NT2/D1 (cell line): Measurements from ENCODE around the gene FZD10.

Source experiments
- DNase-seq: peaks from one replicate; pipeline ENCODE4 v3.0.0-alpha.2; 2011; ENCODE audit warnings: low read depth, low spot score
- H3K27me3 ChIP-seq: 2 replicates; pipeline ENCODE4 v1.6.0; 2011; ENCODE audit warnings: mild to moderate bottlenecking; ENCODE audit not compliant: insufficient read length, insufficient read depth
- H3K36me3 ChIP-seq: 2 replicates; pipeline ENCODE4 v1.6.1; 2011; ENCODE audit warnings: mild to moderate bottlenecking, low read length, mixed read lengths; ENCODE audit not compliant: insufficient read depth, insufficient read length
- H3K4me1 ChIP-seq: 2 replicates; pipeline ENCODE4 v1.5.1; 2011; ENCODE audit not compliant: insufficient read depth, insufficient read length
- H3K4me3 ChIP-seq: 2 replicates; pipeline ENCODE4 v1.5.1; 2011; ENCODE audit warnings: low read depth; ENCODE audit not compliant: insufficient read length
- H3K9ac ChIP-seq: 2 replicates; pipeline ENCODE4 v1.6.0; 2011; ENCODE audit warnings: low read depth; ENCODE audit not compliant: insufficient read length
- H3K9me3 ChIP-seq: 2 replicates; pipeline ENCODE4 v1.5.1; 2011; ENCODE audit warnings: mild to moderate bottlenecking, low read length; ENCODE audit not compliant: insufficient read depth
- SUZ12 ChIP-seq: IDR thresholded peaks from 2 replicates; pipeline ENCODE4 v1.6.1; 2011; ENCODE audit not compliant: insufficient read length, insufficient read depth; ENCODE audit errors: extremely low read depth
- YY1 ChIP-seq: IDR thresholded peaks from 2 replicates; pipeline ENCODE4 v1.6.1; 2011; ENCODE audit not compliant: insufficient read length, insufficient read depth
- ZNF274 ChIP-seq: IDR thresholded peaks from 2 replicates; pipeline ENCODE4 v1.6.1; 2011; ENCODE audit warnings: mild to moderate bottlenecking, low read depth, low read length

FZD10 gene

GRCh38 chr12:130132831-130133511 is 29.3 kb upstream of the FZD10 start:
- DNase-seq: no peak
- TF ChIP-seq ZNF274 (no peak), SUZ12 (no peak), YY1 (no peak)
- no peaks in the 10 kb centered on the region for H3K36me3 ChIP-seq
- peaks cover 58% of the 10 kb centered on the region for H3K27me3 ChIP-seq
- H3K9ac ChIP-seq: no peak overlapping the region
- H3K4me3 ChIP-seq: no peak overlapping the region
- H3K4me1 ChIP-seq: peaks cover 20% of the 10 kb centered on the region
- H3K9me3 ChIP-seq: no peaks in the 10 kb centered on the region

DNA sequence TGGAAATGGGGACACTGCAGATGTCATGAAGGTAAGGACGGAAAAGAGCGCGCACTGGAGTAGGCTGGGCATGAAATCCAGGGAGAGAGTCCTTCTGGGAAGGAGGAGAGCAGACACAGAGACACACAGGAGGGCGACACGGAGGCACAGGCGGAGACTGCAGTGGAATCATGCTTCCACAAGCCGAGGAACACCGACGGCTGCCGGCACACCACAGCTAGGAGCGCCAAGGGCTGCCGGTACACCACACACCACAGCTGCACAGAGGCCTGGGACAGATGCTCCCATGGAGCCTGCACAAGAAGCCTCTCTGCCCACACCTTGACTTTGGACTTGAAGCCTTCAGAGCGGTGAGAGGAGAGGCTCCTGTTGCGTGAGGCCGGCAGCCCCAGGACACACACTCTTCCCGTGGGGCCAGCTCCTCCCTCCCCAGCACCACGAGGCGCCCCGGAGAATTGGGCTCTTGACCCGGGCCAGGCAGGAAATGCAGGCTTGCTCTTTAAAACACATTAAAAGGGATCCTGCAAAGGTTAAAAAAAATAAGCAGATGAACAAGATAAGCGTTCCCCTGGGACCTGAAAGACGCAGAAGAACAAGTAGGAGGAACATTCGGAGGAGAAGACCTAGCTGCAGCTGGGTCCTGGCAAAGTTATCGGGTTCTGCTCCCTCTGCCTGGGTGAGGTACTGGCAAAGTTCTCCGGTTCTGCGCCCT is 28.3 kb upstream of the FZD10 start:
- Histone ChIP-seq H3K4me3 (no peak overlapping the region), H3K36me3 (no peaks in the 10 kb centered on the region), H3K9me3 (no peaks in the 10 kb centered on the region), H3K9ac (no peak overlapping the region), H3K27me3 (peaks cover 66% of the 10 kb centered on the region), H3K4me1 (peaks cover 25% of the 10 kb centered on the region)
- TF ChIP-seq YY1 (no peak), SUZ12 (no peak), ZNF274 (no peak)
- no peak for DNase-seq

- no peak for DNase-seq
- no peaks in the 10 kb centered on the region for H3K9me3 ChIP-seq
- H3K9ac ChIP-seq: no peak overlapping the region
- peaks cover 26% of the 10 kb centered on the region for H3K4me1 ChIP-seq
- TF ChIP-seq ZNF274 (no peak), YY1 (no peak), SUZ12 (no peak)
- H3K4me3 ChIP-seq: no peak overlapping the region
- H3K36me3 ChIP-seq: no peaks in the 10 kb centered on the region
- peaks cover 66% of the 10 kb centered on the region for H3K27me3 ChIP-seq
These were observed 27.7 kb upstream of the FZD10 start for GRCh38 chr12:130134563-130134915.

GRCh38 chr12:130136509-130137039 is 25.7 kb upstream of the FZD10 start:
- no peak for TF ChIP-seq SUZ12
- Histone ChIP-seq H3K36me3 (no peaks in the 10 kb centered on the region), H3K9me3 (no peaks in the 10 kb centered on the region), H3K9ac (peak overlapping the region; percentile 26), H3K4me3 (no peak overlapping the region), H3K4me1 (peaks cover 33% of the 10 kb centered on the region), H3K27me3 (peaks cover 75% of the 10 kb centered on the region)
- DNase-seq: no peak

GRCh38 chr12:130137040-130138018 is 24.9 kb upstream of the FZD10 start:
- Histone ChIP-seq H3K9me3 (no peaks in the 10 kb centered on the region), H3K36me3 (no peaks in the 10 kb centered on the region), H3K27me3 (peaks cover 75% of the 10 kb centered on the region), H3K4me1 (peaks cover 28% of the 10 kb centered on the region), H3K9ac (peak overlapping the region; percentile 26), H3K4me3 (no peak overlapping the region)
- TF ChIP-seq ZNF274 (no peak), SUZ12 (no peak), YY1 (no peak)
- DNase-seq: no peak

DNA sequence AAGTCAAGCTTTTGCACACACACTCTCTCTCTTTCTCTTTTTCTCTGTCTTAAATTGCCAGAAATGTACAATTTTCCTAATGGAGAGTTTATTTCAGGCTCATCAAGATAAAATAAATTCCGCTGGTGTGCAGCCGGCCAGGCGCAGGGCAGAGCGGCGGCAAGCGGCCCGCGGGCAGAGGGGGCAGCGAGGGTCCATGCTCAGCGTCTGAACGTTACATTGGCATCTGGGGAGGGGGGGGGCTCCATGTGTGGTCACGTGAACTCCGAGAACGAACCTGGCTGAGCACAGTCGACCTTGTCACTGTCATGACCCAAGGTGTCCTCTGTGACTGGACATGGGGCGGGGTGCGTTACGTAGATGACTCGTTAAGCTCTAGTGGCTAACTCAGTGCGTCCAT is 23.8 kb upstream of the FZD10 start:
- Histone ChIP-seq H3K9me3 (no peaks in the 10 kb centered on the region), H3K27me3 (peaks cover 72% of the 10 kb centered on the region), H3K9ac (no peak overlapping the region), H3K36me3 (no peaks in the 10 kb centered on the region), H3K4me1 (peaks cover 24% of the 10 kb centered on the region), H3K4me3 (no peak overlapping the region)
- DNase-seq: no peak
- TF ChIP-seq ZNF274: no peak
